NCI-H510A (cell line): Measurements from ENCODE around the gene RRP1B.

Experiments
- DNase-seq: peaks from one replicate; lab custom pipeline; 2025; lab: John Stamatoyannopoulos, UW

The RRP1B gene

DNA sequence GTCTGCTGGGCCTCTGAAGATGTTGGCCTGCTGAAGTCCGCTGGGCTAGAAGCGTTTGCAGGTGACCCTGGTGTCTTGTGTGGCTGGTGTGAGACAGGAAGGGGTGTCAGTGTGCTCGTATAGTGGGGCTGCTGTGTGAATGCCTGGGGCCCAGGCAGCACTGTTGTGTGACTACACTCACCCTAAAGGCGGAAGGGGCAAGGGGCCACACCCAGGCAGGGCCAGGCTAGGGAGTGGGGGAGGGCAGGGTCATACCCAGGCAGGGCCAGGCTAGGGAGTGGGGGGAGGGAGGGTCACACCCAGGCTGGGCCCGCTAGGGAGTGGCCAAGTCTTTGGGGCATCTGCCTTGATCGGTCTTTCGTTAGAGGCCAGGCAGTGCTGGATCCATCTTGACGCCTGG lies 84.6 kb downstream of the RRP1B start:
- no peak for DNase-seq

DNA sequence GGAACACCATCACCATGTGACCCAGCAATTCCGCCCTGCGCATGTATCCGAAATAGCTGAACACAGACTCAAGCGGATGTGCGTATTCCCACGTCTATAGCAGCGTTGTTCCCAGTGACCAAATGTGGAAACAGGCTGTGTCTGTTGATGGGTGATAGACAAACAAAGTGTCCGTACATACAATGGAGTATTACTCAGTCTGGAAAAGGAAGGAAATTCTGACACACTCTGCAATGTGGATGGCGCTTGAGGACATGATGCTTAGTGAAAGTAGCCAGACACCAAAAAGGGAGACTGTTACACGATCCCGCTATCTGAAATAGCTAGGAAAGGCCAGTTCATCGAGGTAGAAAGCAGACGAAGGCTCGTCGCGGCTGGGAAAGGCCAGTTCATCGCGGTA lies 85.4 kb downstream of the RRP1B start:
- DNase-seq: no peak
